Measurements from ENCODE around the gene LYAR. TPM values are rescaled to one million over a fixed set of nuclear protein-coding genes. Genes with fewer than 3 reads are reported as not detected.
A peak's percentile ranks its signal among the peaks of the same experiment; 100 is the strongest.

The LYAR gene
- total and polyA plus RNA-seq, 2 of the 13 experiments (the other 11 are each of a cell fraction or from before 2014, with no cell fraction given) = 7.8 to 94.2 TPM

GRCh38 chr4:4289941-4290850 is at the start of gene LYAR, which contains the start of gene ZBTB49 (continued):
- TF ChIP-seq SNAPC4 (CRISPR knock-in tag; IDR thresholded peaks at IDR 0.05) (peak; percentile 23; the same call in 1 of the 2 replicates), DBP (CRISPR knock-in tag; IDR thresholded peaks at IDR 0.05; ENCODE audit: not compliant biosample characterization) (no peak), POGZ (CRISPR knock-in tag; IDR thresholded peaks at IDR 0.05) (peak; percentile 84), KDM6A (CRISPR knock-in tag; IDR thresholded peaks at IDR 0.05; ENCODE audit: low read depth) (no peak), ZNF703 (CRISPR knock-in tag; IDR thresholded peaks at IDR 0.05; ENCODE audit: borderline replicate concordance) (no peak), ZNF335 (CRISPR knock-in tag; IDR thresholded peaks at IDR 0.05) (no peak), BCL6 (CRISPR knock-in tag; IDR thresholded peaks at IDR 0.05) (0 out of 2 replicates have a peak, but pooled peaks have one; percentile 33), CTCF (CRISPR knock-in tag; IDR thresholded peaks at IDR 0.05) (peak; percentile 48), ZNF354B (CRISPR knock-in tag; IDR thresholded peaks at IDR 0.05) (0 out of 2 replicates have a peak, but pooled peaks have one; percentile 35), RFXANK (CRISPR knock-in tag; IDR thresholded peaks at IDR 0.05) (no peak), SMC3 (IDR thresholded peaks at IDR 0.05; ENCODE audit: low read length) (no peak; the same call in 1 of the 2 replicates), SMARCE1 (IDR thresholded peaks at IDR 0.05; ENCODE audit: borderline replicate concordance) (no peak), BRCA1 (CRISPR knock-in tag; IDR thresholded peaks at IDR 0.05) (peak; percentile 57; the same call in 1 of the 2 replicates), GPBP1L1 (CRISPR knock-in tag; IDR thresholded peaks at IDR 0.05) (no peak), ZNF225 (CRISPR knock-in tag; IDR thresholded peaks at IDR 0.05) (no peak; the same call in 1 of the 2 replicates), ONECUT2 (CRISPR knock-in tag; IDR thresholded peaks at IDR 0.05) (no peak), POGK (CRISPR knock-in tag; conservative IDR thresholded peaks at IDR 0.05) (peak; percentile 86; the same call in 1 of the 2 replicates), ZBTB7A (CRISPR knock-in tag; IDR thresholded peaks at IDR 0.05) (no peak; the same call in 1 of the 2 replicates)

Data from HepG2 (cell line).